Hematopoietic multipotent progenitor cell treated with erythropoietin and hydrocortisone succinate and interleukin-3 and kit ligand, for 6 days (in vitro differentiated cells): ENCODE data around the gene GSK3A.

Experiments used
- DNase-seq: peaks from one replicate; pipeline ENCODE4 v3.0.0-alpha.2; 2015

GSK3A gene

DNA sequence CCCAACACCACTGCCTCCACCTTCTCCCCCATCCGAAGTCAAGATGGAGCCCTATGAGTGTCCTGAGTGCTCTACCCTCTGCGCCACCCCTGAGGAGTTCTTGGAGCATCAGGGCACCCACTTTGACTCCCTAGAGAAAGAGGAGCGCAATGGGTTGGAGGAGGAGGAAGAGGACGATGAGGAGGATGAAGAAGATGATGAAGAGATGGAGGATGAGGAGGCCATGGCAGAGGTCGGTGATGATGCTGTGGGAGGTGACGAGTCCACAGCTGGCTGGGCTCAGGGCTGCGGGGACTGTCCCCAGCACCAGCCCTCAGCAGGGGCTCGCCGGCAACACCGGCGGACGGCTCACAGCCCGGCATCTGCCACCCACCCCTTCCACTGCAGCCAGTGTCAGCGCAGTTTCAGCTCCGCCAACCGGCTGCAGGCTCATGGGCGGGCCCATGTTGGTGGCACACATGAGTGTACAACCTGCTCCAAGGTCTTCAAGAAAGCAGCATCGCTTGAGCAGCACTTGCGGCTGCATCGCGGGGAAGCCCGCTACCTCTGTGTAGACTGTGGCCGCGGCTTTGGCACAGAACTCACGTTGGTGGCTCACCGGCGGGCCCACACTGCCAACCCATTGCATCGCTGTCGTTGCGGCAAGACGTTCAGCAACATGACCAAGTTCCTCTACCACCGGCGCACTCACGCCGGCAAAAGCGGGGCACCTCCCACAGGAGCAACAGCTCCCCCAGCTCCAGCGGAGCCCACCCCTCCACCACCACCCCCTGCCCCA, 17.3 kb downstream of the GSK3A start:
- DNase-seq, result no peak

DNA sequence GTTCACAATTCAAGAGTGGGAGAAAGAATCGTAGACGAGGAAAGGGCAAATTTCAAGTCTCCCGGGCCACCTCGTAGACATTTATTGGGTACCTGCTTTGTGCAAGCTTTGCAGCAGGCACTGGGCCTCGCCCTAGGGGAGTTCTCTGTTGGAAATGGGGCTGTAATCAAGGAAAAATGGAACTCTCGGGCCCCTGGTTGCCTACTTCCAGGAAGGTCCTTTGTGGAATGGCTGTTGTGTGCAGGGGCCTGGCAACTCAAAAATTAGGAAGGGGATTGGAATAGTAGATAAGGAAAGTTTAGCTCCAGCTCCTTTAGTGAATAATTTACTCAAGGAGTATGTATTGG, 21.7 kb downstream of the GSK3A start:
- DNase-seq, result no peak

DNA sequence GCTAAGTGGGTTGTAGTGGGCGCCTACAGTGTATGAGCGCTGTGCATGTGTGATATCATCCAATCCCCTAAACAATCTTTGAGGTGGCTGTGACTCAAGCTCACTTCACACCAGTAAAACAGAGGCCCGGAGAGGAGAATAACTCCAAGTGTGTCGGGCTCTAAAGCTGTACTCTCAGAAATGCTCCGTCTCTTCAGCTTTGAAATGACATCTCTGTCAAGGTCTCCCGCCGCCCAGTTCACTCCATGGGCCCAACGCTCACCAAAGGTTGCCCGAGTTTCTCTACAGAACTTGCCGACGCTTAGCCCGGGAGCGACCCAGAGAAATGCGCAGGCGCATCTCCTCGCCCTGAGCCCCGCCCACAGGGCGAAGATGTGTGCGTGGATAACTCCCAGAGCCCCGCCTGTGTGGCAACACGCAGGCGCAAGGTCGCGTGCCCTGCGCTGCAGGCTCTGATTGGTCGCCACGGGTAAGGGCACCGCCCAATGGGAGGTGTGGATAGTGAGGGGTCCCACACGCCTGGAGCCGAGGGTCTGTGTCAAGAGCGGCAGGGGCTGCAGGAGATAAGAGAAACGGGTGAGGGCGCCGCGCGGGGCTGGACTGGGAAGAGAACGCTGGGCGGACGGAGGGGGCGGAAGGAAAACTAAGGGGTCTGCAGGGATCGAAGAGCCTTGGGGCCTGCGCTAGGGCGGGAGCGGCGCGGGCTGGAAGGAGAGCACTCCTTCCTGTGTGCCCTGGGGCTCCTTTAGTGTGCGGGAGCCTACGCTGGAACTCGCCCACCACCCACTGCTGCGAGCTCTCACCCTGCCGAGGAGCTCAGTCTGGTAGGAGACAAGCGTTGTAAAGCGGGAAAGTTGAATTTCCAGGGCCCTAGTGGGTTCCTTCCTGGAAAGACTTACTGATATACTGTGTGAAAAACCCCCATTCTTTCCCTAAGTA, 22.3 kb downstream of the GSK3A start, which contains the start of gene ZNF526:
ZNF526 (plus strand) TSS at position 501 of the 939 bp plus-strand sequence. CDS start 4,092 bp downstream, outside the sequence.
- DNase-seq, result peak; percentile 99

DNA sequence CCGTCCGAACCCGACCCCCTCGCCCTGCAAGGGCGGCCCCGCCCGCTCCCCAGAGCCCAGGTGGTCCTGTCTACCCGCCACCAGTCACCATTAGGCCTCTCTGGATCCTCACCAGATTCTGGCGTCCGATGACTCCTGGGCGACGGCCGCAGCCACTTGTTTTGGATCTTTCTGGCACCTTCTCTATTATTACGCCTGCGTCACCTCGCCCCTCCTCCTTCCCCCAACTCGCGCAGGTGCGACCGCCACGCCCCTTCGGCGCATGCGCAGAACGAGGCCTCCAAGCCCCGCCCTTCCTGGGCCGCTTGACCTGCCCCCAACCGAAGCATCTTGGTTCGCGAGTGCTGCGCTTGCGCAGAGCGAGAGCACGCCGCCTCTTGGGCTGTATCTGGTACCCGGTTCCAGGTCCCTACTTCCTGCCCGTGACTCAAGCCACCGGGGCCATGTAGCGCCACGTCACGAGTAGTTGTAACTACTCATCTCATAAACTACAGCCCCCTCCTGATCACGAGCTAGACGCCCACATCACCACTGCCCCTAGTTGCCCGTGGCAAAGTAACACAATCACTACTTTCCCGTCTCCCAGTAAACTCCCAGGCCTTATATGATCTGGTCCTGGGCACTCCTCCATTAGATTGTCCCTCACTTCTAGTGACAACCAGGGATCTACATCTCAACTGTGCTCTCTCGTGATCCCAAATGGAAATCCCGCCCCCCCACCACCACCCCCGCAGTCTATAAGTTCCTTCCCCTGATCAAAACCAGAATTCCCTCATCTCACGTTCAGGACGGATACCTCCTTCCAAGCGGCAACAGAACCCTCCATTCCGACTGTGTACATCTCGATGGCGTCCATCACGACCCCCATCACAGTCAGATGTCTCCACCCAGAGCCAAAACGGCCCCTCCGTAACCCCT, 24.6 kb downstream of the GSK3A start, which contains the start of gene DEDD2:
DEDD2 (minus strand) TSS at position 158 of the 918 bp plus-strand sequence. CDS start 670 bp downstream, outside the sequence.
- DNase-seq, result peak; percentile 97

- peak; percentile 52 for DNase-seq
These were observed 25.5 kb downstream of the GSK3A start for GRCh38 chr19:42216653-42217519.

DNA sequence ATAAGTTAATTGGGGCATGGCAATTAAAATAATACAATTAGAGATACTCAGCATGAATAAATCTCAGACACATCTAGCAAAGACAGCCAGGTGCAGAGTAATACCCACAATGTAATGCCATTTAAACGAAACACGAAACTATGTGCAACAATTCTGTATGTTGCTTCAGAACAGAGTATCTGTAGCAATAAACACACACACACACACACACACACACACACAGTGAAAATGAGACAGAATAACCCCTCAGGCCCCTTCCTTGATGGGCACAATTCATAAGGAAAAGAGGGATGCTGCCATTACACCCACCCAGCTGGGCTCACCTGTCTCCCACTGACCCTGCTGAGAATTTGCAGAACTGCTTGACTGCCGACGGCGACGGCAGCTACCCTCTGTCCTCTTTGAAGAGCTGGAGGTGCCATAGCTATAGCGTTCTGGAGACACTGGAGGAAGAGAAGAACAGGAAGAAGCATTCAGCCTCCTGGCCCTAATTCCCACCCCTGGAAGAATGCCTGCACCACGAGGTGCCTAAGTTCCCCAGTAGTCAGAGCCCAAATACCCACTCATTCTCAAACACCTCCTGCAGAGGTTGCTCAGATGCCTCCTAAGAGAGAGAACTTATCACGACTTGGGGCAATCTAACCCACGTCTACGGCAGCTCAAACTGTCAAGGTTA, 27.5 kb downstream of the GSK3A start:
- no peak for DNase-seq

GRCh38 chr19:42212886-42213285, 29.5 kb downstream of the GSK3A start:
- DNase-seq, result no peak

GRCh38 chr19:42208612-42209011, 33.8 kb downstream of the GSK3A start:
- DNase-seq, result no peak

DNA sequence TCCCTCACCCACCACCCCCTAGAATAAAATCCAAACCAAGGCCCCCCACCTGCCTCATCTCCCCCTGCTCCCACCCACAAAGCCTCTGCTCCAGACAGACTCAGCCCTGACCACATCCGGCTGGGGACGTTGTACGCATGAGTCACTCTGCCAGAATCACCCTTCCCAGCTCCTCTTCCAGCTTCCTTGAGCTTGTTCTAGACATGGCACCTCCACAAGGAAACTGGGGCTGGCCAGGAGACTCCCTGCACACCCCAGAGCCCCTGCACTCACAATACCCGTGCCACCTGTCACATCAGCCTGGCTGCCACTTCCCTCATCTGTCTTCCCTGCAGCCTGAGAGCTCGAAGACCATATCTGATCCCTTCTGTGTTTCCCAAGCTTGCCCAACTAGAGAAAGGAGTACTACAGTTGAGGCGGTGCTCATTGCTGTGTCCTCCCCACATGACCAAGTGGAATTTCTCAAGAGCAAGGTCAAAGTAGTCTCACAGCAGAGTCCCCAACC, 34.6 kb downstream of the GSK3A start:
- no peak for DNase-seq

DNA sequence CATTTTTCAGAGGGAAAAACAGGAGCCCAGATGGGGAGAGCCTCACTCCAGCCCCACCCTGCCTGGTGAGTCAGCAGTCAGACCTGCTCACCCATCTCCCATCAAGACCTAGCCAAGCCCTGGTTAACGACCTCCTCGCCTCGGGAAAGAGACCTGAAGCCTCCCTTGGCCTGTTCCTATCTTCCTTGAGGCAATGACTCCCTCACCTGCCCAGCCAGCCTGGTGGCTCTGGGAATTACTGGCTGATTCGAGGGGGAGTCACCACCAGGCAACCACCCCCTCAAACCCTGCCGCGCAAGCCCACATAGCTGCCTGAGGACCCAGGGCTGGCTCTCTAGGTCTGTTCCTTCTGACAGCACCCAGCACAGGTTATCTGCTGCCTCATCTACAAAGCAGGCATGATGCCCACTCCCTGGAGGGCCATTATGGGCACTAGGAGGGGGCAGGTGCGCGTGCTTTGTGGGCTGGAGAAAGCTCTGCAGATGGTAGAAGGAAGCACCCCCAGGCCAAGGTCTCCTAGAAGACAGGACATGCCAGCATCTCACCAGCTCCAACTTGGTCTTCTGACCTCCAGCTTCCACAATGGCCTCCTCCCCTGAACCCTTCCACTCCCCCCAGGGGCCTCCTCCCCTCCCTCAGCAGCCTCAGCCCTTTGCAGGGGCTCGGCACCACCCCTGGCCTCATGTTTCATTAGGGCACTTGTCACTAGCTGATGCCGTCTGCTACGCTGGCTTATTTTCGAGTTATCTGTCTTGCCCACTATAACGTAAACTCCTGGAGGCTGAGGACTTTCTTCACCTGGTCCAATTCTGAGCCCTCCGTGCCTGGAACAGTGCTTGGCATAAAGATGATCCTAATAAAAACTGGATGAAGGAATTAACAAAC, 35.3 kb downstream of the GSK3A start:
- DNase-seq, result peak; percentile 37

DNA sequence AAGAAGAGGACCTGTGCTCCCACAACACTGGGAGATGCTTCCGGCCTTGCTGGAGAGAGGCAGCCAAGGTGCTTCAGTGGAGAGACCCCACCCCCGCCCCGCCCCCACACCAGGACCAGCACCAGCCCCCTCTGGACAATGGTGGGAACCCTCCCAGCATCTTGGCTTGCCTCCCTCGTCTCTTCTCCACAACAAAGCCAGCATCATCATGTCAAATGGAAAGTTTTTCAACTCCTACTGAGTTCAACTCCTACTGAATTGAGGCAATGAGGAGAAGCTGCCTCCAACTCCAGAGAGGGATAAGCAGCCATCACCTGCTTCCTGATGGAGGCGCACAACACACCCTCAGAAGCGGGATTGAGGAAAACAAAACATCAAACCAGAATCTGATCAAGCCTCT, 37.7 kb downstream of the GSK3A start:
- no peak for DNase-seq

DNA sequence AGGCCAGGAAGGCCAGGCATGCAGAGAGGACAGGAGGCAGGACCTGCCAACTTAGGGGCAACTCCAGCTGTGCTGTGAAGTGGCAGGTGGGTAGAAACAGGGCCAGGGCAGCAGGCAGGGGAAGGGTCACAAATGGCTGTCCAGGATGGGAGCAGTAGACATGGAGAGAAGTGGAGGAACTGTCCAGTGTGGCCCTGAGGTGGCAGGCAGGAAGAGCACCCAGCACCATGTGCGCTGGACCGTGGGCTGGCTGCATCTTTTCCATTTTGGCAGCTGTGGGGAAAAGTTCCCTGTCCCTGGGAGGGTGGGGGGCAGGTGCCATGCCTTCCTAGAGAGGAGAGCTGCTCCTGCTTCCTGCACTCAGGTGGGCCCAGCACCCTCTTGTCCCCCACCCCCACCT, 38.7 kb downstream of the GSK3A start:
- DNase-seq, result no peak

DNA sequence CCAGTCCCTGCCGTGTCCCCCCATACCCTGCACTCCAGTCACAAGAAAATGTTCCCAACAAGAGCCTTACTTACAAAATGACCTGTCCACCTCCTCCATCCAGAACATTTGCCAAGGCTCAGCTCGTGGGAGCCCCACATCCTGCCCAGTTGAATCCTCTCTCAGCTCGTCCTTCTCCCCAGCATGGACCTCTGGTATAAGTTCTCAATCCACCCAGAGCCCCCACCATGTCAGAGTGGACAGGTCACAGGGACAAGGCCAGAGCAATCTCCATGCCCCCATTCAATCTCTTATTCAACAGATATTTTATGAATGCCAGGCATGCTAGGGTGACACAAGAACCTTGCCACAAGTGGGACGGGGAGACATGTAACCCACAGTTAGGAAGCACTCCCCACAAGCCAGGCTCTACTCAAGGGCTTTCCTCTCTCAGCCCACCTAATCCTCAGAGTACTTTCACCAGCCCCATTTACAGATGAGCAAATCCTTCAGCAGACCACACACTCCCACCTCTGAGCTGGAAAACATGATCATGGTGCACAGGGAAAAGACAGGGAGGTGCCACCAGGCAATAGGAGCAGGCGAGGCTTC, 40.0 kb downstream of the GSK3A start:
- no peak for DNase-seq

DNA sequence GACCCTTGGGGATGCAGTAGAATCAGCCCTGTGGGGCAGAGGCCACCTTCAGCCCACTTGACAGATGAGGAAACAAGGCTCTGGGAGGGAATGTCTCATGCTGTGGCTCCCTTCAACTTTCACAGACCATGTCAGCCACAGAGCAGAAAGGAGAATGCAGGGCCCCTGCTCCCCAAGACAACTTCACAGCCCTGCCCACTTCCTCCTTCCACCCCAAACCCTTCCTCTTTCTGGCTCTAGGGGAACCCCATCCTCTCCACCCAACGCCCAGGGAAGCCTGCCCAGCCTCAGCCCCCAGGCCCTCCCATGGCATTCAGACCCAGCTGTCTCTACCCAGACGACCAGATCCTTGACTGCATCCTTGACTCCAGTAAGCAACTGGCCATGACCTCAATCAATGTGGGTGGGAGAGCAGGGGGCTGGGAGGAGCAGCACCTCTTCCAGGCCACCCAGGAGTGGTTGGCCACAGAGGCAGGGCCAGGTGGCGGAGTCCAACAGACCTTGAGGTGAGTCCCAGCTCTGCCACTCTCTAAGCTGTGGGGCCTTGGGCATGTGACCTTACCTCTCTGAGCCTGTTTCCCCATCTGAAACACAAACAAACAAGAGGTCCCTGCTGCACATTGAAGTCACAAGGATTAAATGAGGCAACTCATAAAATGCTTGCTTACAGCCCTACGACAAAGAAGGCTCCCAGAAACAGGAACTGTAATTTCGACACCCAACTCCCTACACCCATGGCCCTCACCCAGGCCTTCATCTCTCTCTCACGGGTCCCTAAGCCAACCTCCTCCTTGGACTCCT, 40.7 kb downstream of the GSK3A start:
- peak; percentile 70 for DNase-seq

- peak; percentile 38 for DNase-seq
These were observed 42.2 kb downstream of the GSK3A start for GRCh38 chr19:42200116-42200715.

DNA sequence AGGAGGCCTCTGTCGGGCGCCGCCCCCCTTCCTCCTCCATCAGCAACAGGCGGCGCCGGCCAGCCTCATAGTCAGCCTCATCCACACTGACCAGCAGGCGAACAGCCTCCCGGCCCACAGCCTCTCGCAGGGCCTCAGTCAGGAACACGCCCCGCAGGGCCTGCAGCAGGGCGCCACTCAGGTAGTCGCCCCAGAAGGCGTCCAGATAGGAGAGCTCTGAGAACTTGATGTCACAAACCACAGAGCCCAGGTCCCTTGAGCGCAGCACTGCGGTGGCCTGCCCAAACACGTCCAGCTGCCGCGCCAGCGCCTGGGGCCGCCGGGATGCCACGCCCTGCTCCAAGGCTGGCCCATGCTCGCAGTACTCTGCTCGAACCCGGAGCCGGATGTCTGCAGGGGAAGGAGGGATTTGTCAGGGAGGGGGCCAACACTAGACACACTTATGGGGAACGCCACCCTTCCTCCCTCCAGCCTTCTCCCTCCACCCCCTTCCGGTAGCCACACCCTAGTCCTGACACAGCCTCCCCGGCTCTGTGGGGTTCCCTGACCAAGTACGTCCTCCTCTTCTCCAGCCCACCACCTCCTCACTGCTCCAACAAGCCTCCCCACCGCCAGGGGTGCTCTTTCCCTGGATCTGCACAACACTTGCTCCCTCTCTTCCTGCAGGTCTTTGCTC, 42.8 kb downstream of the GSK3A start:
- DNase-seq, result peak; percentile 94

DNA sequence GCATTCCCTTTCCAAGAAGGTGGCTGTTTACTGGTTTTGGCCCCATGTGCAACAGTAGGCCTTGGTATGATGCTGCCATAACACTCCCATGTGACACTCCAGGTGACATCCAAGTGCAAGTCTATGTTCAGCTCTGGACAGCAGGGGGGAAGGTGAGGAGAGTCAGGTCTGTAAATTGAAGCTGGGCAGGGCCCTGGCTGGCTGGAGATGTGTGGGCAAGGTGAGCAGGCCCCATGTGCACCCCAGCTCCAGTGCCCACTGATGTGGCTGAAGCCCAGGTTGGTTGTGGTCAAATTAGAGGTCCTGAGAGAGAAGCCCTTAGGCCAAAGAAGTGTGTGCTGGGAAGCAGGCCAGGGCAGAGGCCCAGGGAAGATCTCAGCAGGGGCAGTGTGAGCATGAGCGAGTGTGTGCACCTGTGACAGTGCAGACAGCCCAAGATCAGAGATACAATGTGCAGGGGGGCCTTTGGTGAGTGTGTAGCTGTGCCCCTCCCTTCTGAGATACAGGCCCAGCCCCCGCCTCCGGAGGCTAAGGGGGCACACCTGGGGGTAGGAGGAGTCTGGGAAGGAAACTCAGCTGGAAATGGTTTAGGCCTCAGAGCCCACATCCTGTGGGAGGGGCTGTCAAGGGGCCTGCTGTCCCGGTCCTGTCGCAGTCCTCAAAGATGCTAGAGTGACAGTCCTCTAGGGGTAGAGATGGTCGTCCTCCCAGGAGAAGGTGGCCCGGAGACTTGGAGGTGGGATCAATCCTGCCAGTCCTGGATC, 43.5 kb downstream of the GSK3A start:
- peak; percentile 68 for DNase-seq
